ENCODE results near the gene PHACTR1.

DNA sequence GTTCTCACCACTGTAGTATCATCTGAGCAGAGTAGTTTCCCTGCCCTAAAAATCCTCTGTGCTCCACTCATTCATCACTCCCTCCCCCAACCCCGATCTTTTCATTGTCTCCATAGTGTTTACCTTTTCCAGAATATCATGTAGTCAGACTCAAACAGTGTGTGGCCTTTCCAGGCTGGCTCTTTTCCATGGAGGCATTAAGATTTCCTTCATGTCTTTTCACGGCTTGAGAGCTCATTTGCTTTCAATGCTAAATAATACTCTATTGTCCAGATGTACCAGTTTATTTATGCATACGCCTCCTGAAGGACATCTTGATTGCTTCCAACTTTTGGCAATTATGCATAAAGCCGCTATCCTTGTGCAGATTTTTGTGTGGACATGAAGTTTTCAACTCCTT is 235.8 kb downstream of the PHACTR1 start:
- TF ChIP-seq ESRRA (IDR thresholded peaks at IDR 0.05; ENCODE audit: borderline replicate concordance, low read length) (no peak), MAZ (IDR thresholded peaks at IDR 0.05; ENCODE audit: borderline replicate concordance, low read depth, low read length) (no peak), EP300 (IDR thresholded peaks at IDR 0.05) (no peak), POLR2A (IDR thresholded peaks at IDR 0.05; ENCODE audit: low read length) (no peak), NPAS2 (CRISPR knock-in tag; IDR thresholded peaks at IDR 0.05; ENCODE audit: borderline replicate concordance) (no peak), SMC3 (IDR thresholded peaks at IDR 0.05) (no peak), EHF (CRISPR knock-in tag; IDR thresholded peaks at IDR 0.05) (no peak), NR3C1 (IDR thresholded peaks at IDR 0.05) (no peak), NFE2L2 (conservative IDR thresholded peaks at IDR 0.05; ENCODE audit: low read length) (no peak), RFX5 (IDR thresholded peaks at IDR 0.05) (no peak)
- TF ChIP-seq, protein P1, sequence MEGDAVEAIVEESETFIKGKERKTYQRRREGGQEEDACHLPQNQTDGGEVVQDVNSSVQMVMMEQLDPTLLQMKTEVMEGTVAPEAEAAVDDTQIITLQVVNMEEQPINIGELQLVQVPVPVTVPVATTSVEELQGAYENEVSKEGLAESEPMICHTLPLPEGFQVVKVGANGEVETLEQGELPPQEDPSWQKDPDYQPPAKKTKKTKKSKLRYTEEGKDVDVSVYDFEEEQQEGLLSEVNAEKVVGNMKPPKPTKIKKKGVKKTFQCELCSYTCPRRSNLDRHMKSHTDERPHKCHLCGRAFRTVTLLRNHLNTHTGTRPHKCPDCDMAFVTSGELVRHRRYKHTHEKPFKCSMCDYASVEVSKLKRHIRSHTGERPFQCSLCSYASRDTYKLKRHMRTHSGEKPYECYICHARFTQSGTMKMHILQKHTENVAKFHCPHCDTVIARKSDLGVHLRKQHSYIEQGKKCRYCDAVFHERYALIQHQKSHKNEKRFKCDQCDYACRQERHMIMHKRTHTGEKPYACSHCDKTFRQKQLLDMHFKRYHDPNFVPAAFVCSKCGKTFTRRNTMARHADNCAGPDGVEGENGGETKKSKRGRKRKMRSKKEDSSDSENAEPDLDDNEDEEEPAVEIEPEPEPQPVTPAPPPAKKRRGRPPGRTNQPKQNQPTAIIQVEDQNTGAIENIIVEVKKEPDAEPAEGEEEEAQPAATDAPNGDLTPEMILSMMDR (IDR thresholded peaks at IDR 0.05) = no peak
- TF ChIP-seq, protein P2, sequence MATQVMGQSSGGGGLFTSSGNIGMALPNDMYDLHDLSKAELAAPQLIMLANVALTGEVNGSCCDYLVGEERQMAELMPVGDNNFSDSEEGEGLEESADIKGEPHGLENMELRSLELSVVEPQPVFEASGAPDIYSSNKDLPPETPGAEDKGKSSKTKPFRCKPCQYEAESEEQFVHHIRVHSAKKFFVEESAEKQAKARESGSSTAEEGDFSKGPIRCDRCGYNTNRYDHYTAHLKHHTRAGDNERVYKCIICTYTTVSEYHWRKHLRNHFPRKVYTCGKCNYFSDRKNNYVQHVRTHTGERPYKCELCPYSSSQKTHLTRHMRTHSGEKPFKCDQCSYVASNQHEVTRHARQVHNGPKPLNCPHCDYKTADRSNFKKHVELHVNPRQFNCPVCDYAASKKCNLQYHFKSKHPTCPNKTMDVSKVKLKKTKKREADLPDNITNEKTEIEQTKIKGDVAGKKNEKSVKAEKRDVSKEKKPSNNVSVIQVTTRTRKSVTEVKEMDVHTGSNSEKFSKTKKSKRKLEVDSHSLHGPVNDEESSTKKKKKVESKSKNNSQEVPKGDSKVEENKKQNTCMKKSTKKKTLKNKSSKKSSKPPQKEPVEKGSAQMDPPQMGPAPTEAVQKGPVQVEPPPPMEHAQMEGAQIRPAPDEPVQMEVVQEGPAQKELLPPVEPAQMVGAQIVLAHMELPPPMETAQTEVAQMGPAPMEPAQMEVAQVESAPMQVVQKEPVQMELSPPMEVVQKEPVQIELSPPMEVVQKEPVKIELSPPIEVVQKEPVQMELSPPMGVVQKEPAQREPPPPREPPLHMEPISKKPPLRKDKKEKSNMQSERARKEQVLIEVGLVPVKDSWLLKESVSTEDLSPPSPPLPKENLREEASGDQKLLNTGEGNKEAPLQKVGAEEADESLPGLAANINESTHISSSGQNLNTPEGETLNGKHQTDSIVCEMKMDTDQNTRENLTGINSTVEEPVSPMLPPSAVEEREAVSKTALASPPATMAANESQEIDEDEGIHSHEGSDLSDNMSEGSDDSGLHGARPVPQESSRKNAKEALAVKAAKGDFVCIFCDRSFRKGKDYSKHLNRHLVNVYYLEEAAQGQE (IDR thresholded peaks at IDR 0.05) = no peak
- TF ChIP-seq, protein P3, sequence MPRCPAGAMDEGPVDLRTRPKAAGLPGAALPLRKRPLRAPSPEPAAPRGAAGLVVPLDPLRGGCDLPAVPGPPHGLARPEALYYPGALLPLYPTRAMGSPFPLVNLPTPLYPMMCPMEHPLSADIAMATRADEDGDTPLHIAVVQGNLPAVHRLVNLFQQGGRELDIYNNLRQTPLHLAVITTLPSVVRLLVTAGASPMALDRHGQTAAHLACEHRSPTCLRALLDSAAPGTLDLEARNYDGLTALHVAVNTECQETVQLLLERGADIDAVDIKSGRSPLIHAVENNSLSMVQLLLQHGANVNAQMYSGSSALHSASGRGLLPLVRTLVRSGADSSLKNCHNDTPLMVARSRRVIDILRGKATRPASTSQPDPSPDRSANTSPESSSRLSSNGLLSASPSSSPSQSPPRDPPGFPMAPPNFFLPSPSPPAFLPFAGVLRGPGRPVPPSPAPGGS (IDR thresholded peaks at IDR 0.05) = no peak

Measured in A549 (cell line).